ENCODE data around the gene OMP.

OMP gene

GRCh38 chr11:77069336-77069968 is 33.2 kb upstream of the OMP start:
- DNase-seq (ENCODE audit: low spot score) = no peak

GRCh38 chr11:77069969-77070582 is 32.6 kb upstream of the OMP start:
- no peak for DNase-seq (ENCODE audit: low spot score)

DNA sequence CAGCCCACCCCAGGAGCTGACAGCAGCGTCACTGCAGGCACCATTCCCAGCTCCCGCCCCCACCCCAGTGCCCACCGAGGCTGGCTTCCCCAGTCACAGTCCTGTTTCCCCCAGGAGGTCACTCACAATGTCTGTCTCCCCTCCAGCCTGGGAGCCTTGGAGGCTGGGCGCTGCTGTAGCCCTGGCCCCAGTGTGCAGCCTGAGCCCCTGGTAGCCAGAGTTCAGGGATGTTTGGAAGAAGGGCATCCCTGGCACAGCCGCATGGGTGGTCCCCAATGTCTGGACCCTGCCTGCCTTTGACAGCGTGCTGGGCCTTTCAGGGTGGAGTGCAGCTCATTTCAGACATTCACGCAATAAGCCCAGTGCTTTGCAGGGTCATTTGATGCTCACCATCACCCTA is 31.6 kb upstream of the OMP start:
- no peak for DNase-seq (ENCODE audit: low spot score)

- DNase-seq (ENCODE audit: low spot score) = no peak
Measured at GRCh38 chr11:77071671-77072605, 30.7 kb upstream of the OMP start.

DNA sequence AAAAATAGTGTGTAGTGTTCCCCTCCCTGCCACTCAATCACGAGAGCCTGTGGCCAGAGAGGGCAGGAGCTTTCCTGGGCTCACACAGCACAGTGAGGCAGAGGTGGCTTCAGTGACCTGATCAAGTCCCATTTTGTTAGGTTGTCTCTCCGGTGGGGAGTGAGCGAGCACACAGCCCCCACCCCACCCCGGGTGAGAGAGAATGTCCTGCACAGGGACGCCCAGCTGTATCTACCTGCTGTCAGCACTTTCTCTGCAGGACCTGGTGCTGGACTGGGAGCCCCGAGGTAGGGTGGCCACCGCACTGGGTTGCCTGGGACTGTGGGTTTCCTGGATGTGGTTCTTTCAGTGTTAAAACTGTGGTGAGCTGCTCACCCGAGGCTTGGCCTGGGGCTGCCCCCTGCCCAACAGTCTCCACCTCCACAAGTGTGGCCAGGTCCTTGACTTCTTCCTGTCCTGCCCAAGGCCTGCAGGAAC is 29.8 kb upstream of the OMP start:
- no peak for DNase-seq (ENCODE audit: low spot score)

DNA sequence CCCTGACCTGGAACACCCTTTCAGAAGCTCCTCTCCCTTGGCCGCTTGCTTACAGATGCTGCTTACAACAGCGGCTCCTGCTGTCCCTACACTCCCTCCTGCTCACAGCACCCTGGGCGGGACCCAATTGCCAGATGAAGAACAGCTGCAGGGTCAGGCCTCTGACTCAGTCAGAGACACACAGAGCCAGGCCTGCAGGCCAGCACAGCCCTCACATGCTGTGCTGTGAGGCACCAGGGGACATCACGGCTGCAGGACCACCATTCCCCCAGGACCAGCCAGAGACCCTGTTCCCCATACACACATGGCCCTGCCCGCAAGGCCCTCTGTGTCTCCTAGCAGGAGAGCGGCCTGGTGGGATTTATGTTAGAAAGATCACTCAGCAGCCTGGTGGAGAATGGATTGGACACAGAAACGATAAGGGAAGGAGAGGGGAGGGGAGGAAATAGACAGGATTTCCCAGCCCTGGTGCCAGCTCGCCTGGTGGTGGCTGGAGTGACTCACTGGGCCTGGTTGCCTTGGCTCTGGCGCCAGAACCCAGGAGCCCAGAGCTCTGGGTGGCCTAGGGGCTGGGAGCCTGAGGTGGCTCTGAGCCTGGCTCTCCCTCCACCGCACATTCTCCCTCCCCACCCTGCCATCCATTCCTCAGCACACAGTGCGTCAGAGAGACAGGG is 29.2 kb upstream of the OMP start:
- peak; percentile 43 for DNase-seq (ENCODE audit: low spot score)

- no peak for DNase-seq (ENCODE audit: low spot score)
Measured at GRCh38 chr11:77074205-77074604, 28.4 kb upstream of the OMP start.

DNA sequence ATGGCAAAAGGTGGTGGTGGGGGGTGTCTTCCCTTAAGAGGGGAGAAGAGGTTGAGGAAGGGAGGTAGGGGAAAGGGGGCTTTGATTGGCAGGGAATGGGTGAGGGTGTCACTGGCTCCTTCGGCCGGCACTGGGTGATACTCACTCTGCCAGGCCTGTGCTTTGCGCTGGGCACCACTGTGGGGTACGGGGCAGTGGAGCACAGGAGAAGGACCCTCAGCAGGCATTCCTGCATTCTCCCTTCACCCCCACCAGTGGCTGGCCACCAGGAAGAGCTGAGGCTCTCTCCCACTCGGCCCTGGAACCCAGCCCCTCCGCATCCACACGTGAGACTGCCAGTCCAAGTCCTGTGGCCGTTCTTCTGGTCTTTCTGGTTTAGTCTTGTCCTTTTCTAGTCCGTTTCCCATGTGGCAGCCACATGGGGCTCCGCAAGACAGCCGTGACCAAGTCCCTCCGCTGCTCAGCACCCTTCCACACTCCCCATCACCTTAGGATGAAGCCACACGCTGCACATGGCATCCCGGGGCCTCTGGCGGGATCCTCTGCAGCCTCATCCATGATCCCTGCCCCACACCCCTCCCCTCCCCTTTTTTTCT is 27.9 kb upstream of the OMP start:
- DNase-seq (ENCODE audit: low spot score) = no peak

- no peak for DNase-seq (ENCODE audit: low spot score)
Measured at GRCh38 chr11:77075425-77075905, 27.2 kb upstream of the OMP start.

DNA sequence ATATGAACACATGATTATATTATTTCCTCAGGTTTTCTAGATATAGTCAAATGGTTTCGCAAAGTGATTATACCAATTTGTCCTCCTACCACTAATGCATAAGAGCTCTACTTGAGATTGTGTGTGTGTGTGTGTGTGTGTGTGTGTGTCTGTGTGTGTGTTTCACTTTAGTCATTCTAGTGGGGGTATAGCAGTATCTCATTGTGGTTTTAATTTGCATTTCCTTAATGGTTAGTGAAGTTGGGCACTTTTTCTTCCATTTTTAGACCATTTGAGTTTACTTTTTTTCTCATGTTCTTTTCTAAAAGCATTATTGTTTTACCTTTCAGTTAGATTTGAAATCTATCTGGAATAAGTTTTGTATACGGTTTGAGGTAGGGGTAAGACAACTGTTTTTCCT is 23.0 kb upstream of the OMP start:
- DNase-seq (ENCODE audit: low spot score) = no peak

GRCh38 chr11:77080643-77081210 is 21.9 kb upstream of the OMP start:
- no peak for DNase-seq (ENCODE audit: low spot score)

DNA sequence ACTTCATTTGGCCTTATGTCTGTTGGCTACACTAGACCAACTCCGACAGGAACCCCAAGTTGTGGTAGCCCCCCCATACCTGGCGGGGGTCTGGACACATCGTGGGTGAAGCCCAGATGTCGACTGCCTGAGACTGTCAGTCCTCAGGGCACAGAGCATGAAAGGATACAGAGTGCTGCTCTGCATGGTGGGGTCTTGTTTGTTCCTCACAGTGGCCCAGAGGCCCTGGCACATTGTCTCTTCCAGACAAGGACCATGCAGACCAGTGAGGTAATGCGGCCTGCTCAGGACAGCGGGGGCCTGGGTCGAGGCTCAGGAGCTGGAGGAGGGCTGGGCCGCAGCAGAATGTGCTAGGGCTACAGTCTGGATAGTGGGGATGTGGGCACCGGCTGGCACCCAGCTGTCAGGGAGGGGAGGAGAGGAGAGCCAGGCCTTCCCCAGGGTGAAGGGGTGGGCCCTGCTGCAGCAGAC is 21.2 kb upstream of the OMP start:
- no peak for DNase-seq (ENCODE audit: low spot score)

GRCh38 chr11:77081976-77082836 is 20.4 kb upstream of the OMP start:
- peak; percentile 26 for DNase-seq (ENCODE audit: low spot score)

- DNase-seq (ENCODE audit: low spot score) = peak; percentile 34
Measured at GRCh38 chr11:77082838-77083565, 19.6 kb upstream of the OMP start.

GRCh38 chr11:77083566-77084245 is 18.9 kb upstream of the OMP start:
- peak; percentile 73 for DNase-seq (ENCODE audit: low spot score)

- no peak for DNase-seq (ENCODE audit: low spot score)
Measured at GRCh38 chr11:77084581-77085191, 18.0 kb upstream of the OMP start.

- no peak for DNase-seq (ENCODE audit: low spot score)
Measured at GRCh38 chr11:77085652-77086051, 17.0 kb upstream of the OMP start.

Data from hematopoietic multipotent progenitor cell treated with erythropoietin and hydrocortisone succinate and interleukin-3 and kit ligand, for 17 days (in vitro differentiated cells).